ENCODE results near the gene SEC23IP. TPM values are rescaled to one million over a fixed set of nuclear protein-coding genes. Genes with fewer than 3 reads are reported as not detected.

The SEC23IP gene
- total RNA-seq, 4 donors from 2014 or later, result 8.7 to 70.9 (median 26.5) TPM

DNA sequence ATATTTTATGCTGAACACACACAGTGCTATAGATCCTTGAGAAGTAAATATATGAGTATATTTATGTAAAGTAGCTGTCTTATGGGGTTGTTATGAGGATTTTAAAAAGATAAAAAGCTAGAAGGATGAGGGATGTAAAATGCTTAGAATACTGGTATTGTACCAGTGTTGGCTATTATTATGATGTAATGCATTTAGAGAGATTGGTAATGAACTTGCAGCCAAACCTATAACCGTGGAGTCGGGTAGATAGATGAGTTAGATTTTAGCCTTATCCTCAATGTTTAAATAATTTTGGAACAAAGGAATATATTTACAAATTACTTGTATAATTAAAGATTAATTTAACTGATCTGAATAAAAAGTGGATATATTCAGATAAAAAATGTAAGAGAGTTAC is 99.3 kb downstream of the SEC23IP start:
- DNase-seq, result no peak
- Histone ChIP-seq H3K4me3 (no peak overlapping the region), H3K27ac (no peak overlapping the region), H3K36me3 (no peaks in the 10 kb centered on the region), H3K4me1 (no peaks in the 10 kb centered on the region), H3K9me3 (no peaks in the 10 kb centered on the region), H3K27me3 (no peaks in the 10 kb centered on the region)
- no peak for TF ChIP-seq CTCF (IDR thresholded peaks at IDR 0.05)
- TF ChIP-seq POLR2A (IDR thresholded peaks at IDR 0.05), result no peak
- intact Hi-C loops (cut with DNase I; ENCODE audit: low total_unique reads), result no loop called here

Small RNA genes within 50 kb of the gene (microRNA-seq; reads per million reads assigned to microRNA genes)
- gene MIR4682 (ENCODE audit: borderline microRNAs expressed, borderline replicate concordance), result not detected

Small RNA genes within 50 kb of the gene (small RNA-seq; reads per million reads assigned to genes)
- not detected for gene MIR4682

Other genes with a start within 250 kb of the SEC23IP start
- 10 to 100 TPM in 3 of 4 donors, 1 to 10 TPM in 1; 6.6 to 44.1 (median 22.4) TPM for gene BAG3, start 241.3 kb upstream of the SEC23IP start, total RNA-seq
- gene INPP5F, start 166.7 kb upstream of the SEC23IP start, total RNA-seq, result 10 to 100 TPM; 14.3 to 67.3 (median 27.8) TPM
- gene MCMBP, start 19.9 kb upstream of the SEC23IP start, total RNA-seq, result 10 to 100 TPM; 69.4 to 84.7 (median 76.7) TPM